Aorta (tissue), 4 donors: ENCODE measurements around the gene HOXD8. TPM values are rescaled to one million over a fixed set of nuclear protein-coding genes. Genes with fewer than 3 reads are reported as not detected.

ENCODE experiments used
- microRNA-seq, 2 donors: library from miRNA; unstranded; fragments of <30 nt; microRNA quantifications; one replicate each; pipeline ENCODE4 v1.2.0, GENCODE V29; 2020
- polyA plus RNA-seq, 2 donors: library from polyadenylated mRNA; stranded (reverse); fragments of 200-250 nt; gene quantifications; one replicate each; pipeline ENCODE4 v1.2.3, GENCODE V29; 2013
- total RNA-seq, 2 donors: library from RNA; stranded (reverse); fragmentation: NEBNext Ultra II Directional; extraction: Animal tissue kit (Norgen Biotek cat#: 25700); gene quantifications; one replicate each; pipeline ENCODE4 v1.2.1, GENCODE V29; 2021
- donor health status: healthy with polysubstance abuse.
- donor health status: Bipolar disorder and iron deficiency.
- donor health status: DM: no; HTN: no; CAD: no.
- donor health status: DM: yes; HTN: yes; CAD: no.

Gene HOXD8
- total and polyA plus RNA-seq, 4 donors = 2.5 to 14.4 (median 9.4) TPM

Small RNA genes lying within 50 kb of the gene (microRNA-seq; reads per million reads assigned to microRNA genes)
- gene MIR10B = 11,069 to 26,655 reads per million in 2 donors

Other genes starting within 250 kb of the HOXD8 start
- gene LNPK, start 127.4 kb upstream of the HOXD8 start, total RNA-seq = 10 to 100 TPM; 34.2 to 40.7 TPM
- gene LNPK, start 127.4 kb upstream of the HOXD8 start, polyA plus RNA-seq = 1 to 10 TPM; 7.0 to 7.9 TPM
- not detected for gene EVX2, start 45.7 kb upstream of the HOXD8 start, total RNA-seq
- not detected for gene EVX2, start 45.7 kb upstream of the HOXD8 start, polyA plus RNA-seq
- gene HOXD13, start 37.0 kb upstream of the HOXD8 start, total RNA-seq = not detected
- not detected for gene HOXD13, start 37.0 kb upstream of the HOXD8 start, polyA plus RNA-seq
- gene HOXD12, start 29.9 kb upstream of the HOXD8 start, total RNA-seq = not detected
- gene HOXD12, start 29.9 kb upstream of the HOXD8 start, polyA plus RNA-seq = not detected
- gene HOXD11, start 22.4 kb upstream of the HOXD8 start, total RNA-seq = under 1 TPM in 1 of 2 donors, not detected in 1; 0.29 TPM
- not detected for gene HOXD11, start 22.4 kb upstream of the HOXD8 start, polyA plus RNA-seq
- gene HOXD10, start 12.9 kb upstream of the HOXD8 start, total RNA-seq = 1 to 10 TPM in 1 of 2 donors, not detected in 1; 1.4 TPM
- gene HOXD10, start 12.9 kb upstream of the HOXD8 start, polyA plus RNA-seq = not detected
- gene HOXD9, start 7.0 kb upstream of the HOXD8 start, total RNA-seq = 1 to 10 TPM; 1.8 to 2.3 TPM
- gene HOXD9, start 7.0 kb upstream of the HOXD8 start, polyA plus RNA-seq = under 1 TPM in 1 of 2 donors, not detected in 1; 0.08 TPM
- 1 to 10 TPM; 7.7 to 9.8 TPM for gene HOXD4, start 21.8 kb downstream of the HOXD8 start, total RNA-seq
- 1 to 10 TPM in 1 of 2 donors, not detected in 1; 7.7 TPM for gene HOXD4, start 21.8 kb downstream of the HOXD8 start, polyA plus RNA-seq
- gene HOXD3, start 27.6 kb downstream of the HOXD8 start, total RNA-seq = 10 to 100 TPM in 1 of 2 donors, 1 to 10 TPM in 1; 9.8 to 13.4 TPM
- gene HOXD3, start 27.6 kb downstream of the HOXD8 start, polyA plus RNA-seq = 1 to 10 TPM; 1.5 to 2.3 TPM
- gene HOXD1, start 59.0 kb downstream of the HOXD8 start, total RNA-seq = 1 to 10 TPM; 1.1 to 2.2 TPM
- 1 to 10 TPM in 1 of 2 donors, under 1 TPM in 1; 0.31 to 1.0 TPM for gene HOXD1, start 59.0 kb downstream of the HOXD8 start, polyA plus RNA-seq
- 10 to 100 TPM; 18.0 to 18.5 TPM for gene MTX2, start 139.7 kb downstream of the HOXD8 start, total RNA-seq
- 10 to 100 TPM; 26.5 to 31.3 TPM for gene MTX2, start 139.7 kb downstream of the HOXD8 start, polyA plus RNA-seq